Fibroblast of lung (primary cell): ENCODE measurements around the gene BDP1. TPM values are rescaled to one million over a fixed set of nuclear protein-coding genes. Genes with fewer than 3 reads are reported as not detected.

Experiments used
- DNase-seq, 2 donors: peaks; one replicate each; pipeline versions ENCODE4 v3.0.0 to v3.0.0-alpha.2; 2010; ENCODE audit warnings: low read depth in 2 of 2
- H2AFZ ChIP-seq: 2 replicates; pipeline ENCODE4 v1.5.1; 2012; ENCODE audit warnings: low read length, control low read depth, inconsistent platforms
- H3K27ac ChIP-seq: 2 replicates; pipeline ENCODE4 v1.5.1; 2011; ENCODE audit warnings: low read length, control low read depth; ENCODE audit not compliant: insufficient read depth
- H3K27me3 ChIP-seq: 2 replicates; pipeline ENCODE4 v1.5.1; 2011; ENCODE audit warnings: mild to moderate bottlenecking, low read length; ENCODE audit not compliant: control insufficient read depth, insufficient read depth
- H3K36me3 ChIP-seq: 2 replicates; pipeline ENCODE4 v1.5.1; 2011; ENCODE audit warnings: low read length; ENCODE audit not compliant: control insufficient read depth, insufficient read depth
- H3K4me1 ChIP-seq: 2 replicates; pipeline ENCODE4 v1.5.1; 2011; ENCODE audit warnings: low read length; ENCODE audit not compliant: control insufficient read depth, insufficient read depth; ENCODE audit errors: extremely low read depth
- H3K4me2 ChIP-seq: 2 replicates; pipeline ENCODE4 v1.5.1; 2011; ENCODE audit warnings: low read length, control low read depth; ENCODE audit not compliant: insufficient read depth; ENCODE audit errors: extremely low read depth
- H3K4me3 ChIP-seq, 4 experiments: fragments of 200-600 bp in 1 of 4; sonication (generic) in 1 of 4; replicated peaks in 1 of 4; 2 replicates each; pipeline ENCODE4 v1.5.1; 2011 to 2016; ENCODE audit warnings: low read length in 4 of 4, low read depth in 3 of 4, mild to moderate bottlenecking in 3 of 4, control low read depth in 2 of 4, inconsistent platforms in 1 of 4, mixed read lengths in 1 of 4; ENCODE audit not compliant: insufficient read depth in 1 of 4; ENCODE audit errors: control extremely low read depth in 1 of 4
- H3K79me2 ChIP-seq: 2 replicates; pipeline ENCODE4 v1.5.1; 2012; ENCODE audit warnings: mild to moderate bottlenecking, low read length, inconsistent platforms; ENCODE audit not compliant: control insufficient read depth, insufficient read depth
- H3K9ac ChIP-seq: 2 replicates; pipeline ENCODE4 v1.5.1; 2011; ENCODE audit warnings: mild to moderate bottlenecking, low read length, control low read depth; ENCODE audit not compliant: insufficient read depth
- H3K9me3 ChIP-seq: 2 replicates; pipeline ENCODE4 v1.5.1; 2012; ENCODE audit warnings: low read depth, low read length; ENCODE audit not compliant: control insufficient read depth, insufficient read depth
- H4K20me1 ChIP-seq: 2 replicates; pipeline ENCODE4 v1.5.1; 2011; ENCODE audit warnings: low read length; ENCODE audit not compliant: control insufficient read depth, insufficient read depth; ENCODE audit errors: extremely low read depth
- EZH2 ChIP-seq: IDR thresholded peaks from 2 replicates; pipeline ENCODE4 v1.5.1; 2012; ENCODE audit warnings: low read length, control low read depth, mild to moderate bottlenecking; ENCODE audit errors: missing control alignments
- polyA plus RNA-seq, 2 donors: library from polyadenylated mRNA; depleted of rRNA in 1 of 2; stranded (reverse) in 1 of 2; unstranded in 1 of 2; fragments of >200 nt; gene quantifications; 2 replicates each; pipeline ENCODE4 v1.2.1, GENCODE V29; 2011 to 2012; ENCODE audit warnings: missing spikeins in 1 of 2
- total RNA-seq: library from RNA; depleted of rRNA; stranded (reverse); fragments of >200 nt; gene quantifications from 2 replicates; pipeline ENCODE4 v1.2.1, GENCODE V29; 2014
- TF ChIP-seq, protein P1 (sequence below), 2 donors: IDR thresholded peaks in 1 of 2; conservative IDR thresholded peaks in 1 of 2; 1 replicate in 1 of 2; 2 replicates in 1 of 2; pipeline ENCODE4 v1.5.1; 2011 to 2012; ENCODE audit warnings: low read length in 2 of 2, control low read depth in 1 of 2, inconsistent platforms in 1 of 2, low read depth in 1 of 2, mild to moderate bottlenecking in 1 of 2

BDP1 gene
- total and polyA plus RNA-seq, 2 donors (not counting 1 experiment from before 2014, with no cell fraction given), result 13.3 to 21.3 TPM

DNA sequence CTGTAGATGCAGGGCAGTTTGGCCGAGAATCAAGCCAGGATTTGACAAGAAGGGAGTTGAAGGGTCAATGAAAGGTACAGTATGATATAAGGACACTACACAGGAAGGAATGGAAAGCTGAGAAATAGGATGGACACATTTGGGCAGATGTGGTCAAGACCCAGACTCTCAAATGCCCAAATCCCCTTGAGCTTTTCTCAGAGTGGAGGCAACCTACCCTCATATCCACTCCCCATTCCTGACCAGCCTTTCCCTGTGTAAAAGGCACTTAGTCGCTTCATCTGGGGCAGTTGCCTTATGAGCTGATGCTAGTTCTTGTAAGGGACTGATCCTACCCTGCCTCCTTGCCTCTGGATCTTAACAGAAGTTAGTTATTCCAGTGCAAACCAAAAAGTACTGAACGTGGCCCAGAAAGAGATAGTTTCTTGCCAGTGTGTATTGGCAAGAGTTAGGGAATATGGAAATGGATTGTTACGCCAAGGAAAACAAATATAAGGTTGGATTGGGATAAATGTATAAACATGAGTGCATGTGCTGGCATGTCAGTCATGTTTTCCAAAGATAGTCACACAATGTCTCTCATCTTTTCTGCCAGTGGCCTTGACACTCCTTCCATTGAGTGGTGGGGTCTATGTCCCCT lies 127.6 kb downstream of the BDP1 start:
- Histone ChIP-seq H3K9me3 (no peaks in the 10 kb centered on the region), H3K36me3 (no peaks in the 10 kb centered on the region), H3K4me3 (no peak overlapping the region), H3K27ac (no peak overlapping the region), H4K20me1 (no peaks in the 10 kb centered on the region), H3K4me1 (no peaks in the 10 kb centered on the region), H2AFZ (no peak overlapping the region), H3K4me2 (no peak overlapping the region), H3K79me2 (no peaks in the 10 kb centered on the region), H3K9ac (no peak overlapping the region), H3K27me3 (no peaks in the 10 kb centered on the region)
- TF ChIP-seq, protein P1, sequence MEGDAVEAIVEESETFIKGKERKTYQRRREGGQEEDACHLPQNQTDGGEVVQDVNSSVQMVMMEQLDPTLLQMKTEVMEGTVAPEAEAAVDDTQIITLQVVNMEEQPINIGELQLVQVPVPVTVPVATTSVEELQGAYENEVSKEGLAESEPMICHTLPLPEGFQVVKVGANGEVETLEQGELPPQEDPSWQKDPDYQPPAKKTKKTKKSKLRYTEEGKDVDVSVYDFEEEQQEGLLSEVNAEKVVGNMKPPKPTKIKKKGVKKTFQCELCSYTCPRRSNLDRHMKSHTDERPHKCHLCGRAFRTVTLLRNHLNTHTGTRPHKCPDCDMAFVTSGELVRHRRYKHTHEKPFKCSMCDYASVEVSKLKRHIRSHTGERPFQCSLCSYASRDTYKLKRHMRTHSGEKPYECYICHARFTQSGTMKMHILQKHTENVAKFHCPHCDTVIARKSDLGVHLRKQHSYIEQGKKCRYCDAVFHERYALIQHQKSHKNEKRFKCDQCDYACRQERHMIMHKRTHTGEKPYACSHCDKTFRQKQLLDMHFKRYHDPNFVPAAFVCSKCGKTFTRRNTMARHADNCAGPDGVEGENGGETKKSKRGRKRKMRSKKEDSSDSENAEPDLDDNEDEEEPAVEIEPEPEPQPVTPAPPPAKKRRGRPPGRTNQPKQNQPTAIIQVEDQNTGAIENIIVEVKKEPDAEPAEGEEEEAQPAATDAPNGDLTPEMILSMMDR (conservative IDR thresholded peaks at IDR 0.05 in 1 of 2, IDR thresholded peaks at IDR 0.05 in 1 of 2; ENCODE audit: low read depth in 1 of 2, low read length in 2 of 2), result no peak
- no peak for TF ChIP-seq EZH2
- no peak for DNase-seq

DNA sequence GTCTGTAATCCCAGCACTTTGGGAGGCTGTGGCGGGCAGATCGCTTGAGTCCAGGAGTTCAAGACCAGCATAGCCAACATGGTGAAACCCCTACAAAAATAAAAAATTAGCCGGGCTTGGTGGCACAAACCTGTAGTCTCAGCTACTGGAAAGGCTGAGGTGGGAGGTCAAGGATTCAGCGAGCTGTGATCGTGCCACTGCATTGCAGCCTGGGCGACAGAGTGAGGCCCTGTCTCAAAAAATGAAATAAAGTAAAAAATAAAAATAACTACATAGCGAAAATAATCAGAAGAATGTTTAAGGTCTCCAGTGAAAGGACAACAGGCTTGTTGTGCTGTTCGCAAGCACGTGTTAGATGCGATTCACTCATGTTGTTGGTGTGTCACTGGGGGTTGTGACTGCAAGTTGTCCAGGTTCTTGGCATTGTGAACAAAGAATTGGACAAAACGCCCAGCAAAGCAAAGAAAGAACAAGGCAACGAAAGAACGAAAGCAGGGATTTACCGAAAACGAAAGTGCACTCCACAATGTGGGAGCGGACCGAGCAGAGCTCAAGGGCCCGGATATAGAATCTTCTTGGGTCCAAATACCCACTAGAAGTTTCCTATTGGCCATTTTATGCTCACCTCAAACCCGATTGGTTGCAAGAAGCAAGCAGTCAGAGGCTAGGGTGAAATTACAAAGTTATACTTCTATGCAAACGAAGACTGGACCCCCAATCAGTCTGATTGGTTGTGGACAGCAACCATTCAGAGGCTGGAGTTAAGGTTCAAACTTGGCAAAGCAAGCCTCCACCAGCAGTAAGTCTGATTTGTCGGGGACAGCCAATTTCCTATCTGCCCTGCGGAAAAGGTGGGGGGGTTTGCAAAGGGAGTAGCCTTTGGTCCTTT lies 130.8 kb downstream of the BDP1 start:
- no peak for TF ChIP-seq EZH2
- TF ChIP-seq, protein P1 (conservative IDR thresholded peaks at IDR 0.05 in 1 of 2, IDR thresholded peaks at IDR 0.05 in 1 of 2; ENCODE audit: low read depth in 1 of 2, low read length in 2 of 2), result no peak
- peak overlapping the region; percentile 74 for H3K27ac ChIP-seq
- no peaks in the 10 kb centered on the region for H4K20me1 ChIP-seq
- H3K4me2 ChIP-seq, result peak overlapping the region; percentile 93
- no peaks in the 10 kb centered on the region for H3K36me3 ChIP-seq
- DNase-seq, result peak; percentile 33 to 39
- H3K27me3 ChIP-seq, result no peaks in the 10 kb centered on the region
- H3K4me1 ChIP-seq, result no peaks in the 10 kb centered on the region
- peak overlapping the region; percentile 98 for H2AFZ ChIP-seq
- H3K79me2 ChIP-seq, result no peaks in the 10 kb centered on the region
- no peaks in the 10 kb centered on the region for H3K9me3 ChIP-seq
- peak overlapping the region; percentile 78 to 90 (median 82) for H3K4me3 ChIP-seq
- H3K9ac ChIP-seq, result no peak overlapping the region
